ENCODE results near the gene TCOF1. TPM values are rescaled to one million over a fixed set of nuclear protein-coding genes. Genes with fewer than 3 reads are reported as not detected.

The TCOF1 gene
- total and polyA plus RNA-seq, 8 donors = 21.8 to 42.6 (median 31.1) TPM

DNA sequence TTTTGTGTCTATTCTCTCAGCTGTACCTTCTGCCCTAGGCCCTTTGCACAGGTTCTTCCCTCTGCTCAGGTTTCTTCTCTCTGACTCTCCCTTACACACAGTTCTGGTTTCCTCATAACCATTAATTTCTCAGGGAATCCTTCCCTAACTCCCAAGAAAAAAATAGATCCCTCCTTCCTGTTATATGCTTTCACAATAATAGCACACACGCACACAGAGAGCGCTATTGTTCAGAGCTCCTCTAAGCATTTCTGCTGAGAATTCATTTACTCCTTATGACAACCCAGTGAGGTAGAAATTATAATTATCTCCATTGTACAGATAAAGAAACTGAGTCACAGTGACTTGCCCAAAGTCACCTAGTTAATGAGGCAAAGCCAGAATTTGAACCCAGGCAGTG, 1.7 kb upstream of the TCOF1 start:
- TF ChIP-seq, protein P1, sequence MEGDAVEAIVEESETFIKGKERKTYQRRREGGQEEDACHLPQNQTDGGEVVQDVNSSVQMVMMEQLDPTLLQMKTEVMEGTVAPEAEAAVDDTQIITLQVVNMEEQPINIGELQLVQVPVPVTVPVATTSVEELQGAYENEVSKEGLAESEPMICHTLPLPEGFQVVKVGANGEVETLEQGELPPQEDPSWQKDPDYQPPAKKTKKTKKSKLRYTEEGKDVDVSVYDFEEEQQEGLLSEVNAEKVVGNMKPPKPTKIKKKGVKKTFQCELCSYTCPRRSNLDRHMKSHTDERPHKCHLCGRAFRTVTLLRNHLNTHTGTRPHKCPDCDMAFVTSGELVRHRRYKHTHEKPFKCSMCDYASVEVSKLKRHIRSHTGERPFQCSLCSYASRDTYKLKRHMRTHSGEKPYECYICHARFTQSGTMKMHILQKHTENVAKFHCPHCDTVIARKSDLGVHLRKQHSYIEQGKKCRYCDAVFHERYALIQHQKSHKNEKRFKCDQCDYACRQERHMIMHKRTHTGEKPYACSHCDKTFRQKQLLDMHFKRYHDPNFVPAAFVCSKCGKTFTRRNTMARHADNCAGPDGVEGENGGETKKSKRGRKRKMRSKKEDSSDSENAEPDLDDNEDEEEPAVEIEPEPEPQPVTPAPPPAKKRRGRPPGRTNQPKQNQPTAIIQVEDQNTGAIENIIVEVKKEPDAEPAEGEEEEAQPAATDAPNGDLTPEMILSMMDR (IDR thresholded peaks at IDR 0.05) = no peak

DNA sequence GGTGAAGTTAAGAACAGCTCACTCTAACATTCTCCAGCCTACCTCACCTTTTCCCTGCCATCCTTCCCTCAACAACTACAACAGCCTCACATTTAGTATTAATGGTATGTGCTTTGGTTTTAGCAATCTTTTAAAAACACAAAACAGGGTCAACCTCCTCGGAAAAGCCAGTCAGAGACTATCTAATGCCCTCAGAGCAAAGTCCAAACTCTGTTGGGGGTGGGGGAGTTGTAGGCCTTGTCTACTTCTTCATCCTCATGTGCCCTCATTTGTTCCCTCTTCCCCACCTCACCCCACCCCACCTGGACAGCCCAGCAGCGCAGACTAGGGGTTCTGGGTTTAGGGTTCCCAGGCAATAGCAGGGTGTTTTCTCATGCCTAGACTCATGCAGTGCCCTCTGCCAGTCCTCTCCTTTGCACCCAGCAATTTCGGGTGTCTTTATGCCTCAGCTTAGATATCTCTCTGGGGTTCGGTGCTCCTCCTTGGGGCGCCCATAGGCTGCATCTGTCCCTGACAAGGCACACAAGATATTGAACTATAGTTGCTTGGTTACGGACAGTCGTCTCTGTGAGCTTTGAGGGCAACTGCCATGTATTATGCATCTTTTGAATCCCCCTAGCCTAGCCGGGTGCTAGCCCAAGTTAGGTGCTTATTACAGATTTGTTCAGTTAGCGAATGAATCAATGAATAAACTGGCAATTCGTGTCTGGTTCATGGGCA, 762 bp upstream of the TCOF1 start:
- no peak for ATAC-seq
- intact Hi-C loops (cut with DNase I) = no loop called here

More for the DNA sequence above, 1.7 kb upstream of the TCOF1 start:
- intact Hi-C loops (cut with DNase I) = no loop called here
- Histone ChIP-seq H3K4me1 (peaks cover 0 to 38% of the 10 kb centered on the region in 2 donors), H3K27ac (no peak overlapping the region), H3K36me3 (peaks cover 0 to under 1% of the 10 kb centered on the region in 2 donors), H3K9me3 (no peaks in the 10 kb centered on the region), H3K27me3 (no peaks in the 10 kb centered on the region), H3K4me3 (no peak overlapping the region)
- DNase-seq (no peak), ATAC-seq (no peak)

DNA sequence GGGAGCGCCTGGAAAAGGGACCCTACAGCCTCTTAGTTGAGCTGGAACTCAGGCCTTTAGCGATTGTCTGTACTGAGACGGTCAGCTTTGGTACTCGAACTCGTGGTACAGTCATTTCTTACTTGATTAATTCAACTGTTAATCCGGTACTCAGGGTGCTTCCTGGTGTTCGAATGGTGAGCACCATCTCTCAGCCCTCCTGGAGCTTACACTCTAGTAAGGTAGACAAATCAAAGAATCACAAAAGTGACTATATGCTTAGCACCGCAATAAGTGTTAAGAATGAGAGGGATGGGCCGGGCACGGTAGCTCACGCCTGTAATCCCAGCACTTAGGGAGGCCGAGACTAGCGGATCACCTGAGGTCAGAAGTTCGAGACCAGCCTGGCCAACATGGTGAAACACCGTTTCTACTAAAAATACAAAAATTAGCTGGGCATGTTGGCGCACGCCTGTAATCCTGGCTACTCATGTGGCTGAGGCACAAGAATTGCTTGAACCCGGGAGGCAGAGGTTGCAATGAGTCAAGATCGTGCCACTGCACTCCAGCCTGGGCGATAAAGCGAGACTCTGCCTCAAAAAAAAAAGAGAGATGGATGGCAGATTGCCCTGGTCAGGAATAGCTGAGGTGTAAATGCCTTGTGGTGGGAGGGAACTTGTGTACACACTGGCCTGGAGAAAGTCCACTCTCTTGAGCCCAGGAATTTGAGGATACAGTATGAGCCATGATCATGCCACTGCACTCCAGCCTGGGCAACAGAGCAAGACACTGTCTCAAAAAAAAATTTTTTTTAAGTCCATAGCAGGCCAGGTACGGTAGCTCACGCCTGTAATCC, 981 bp downstream of the TCOF1 start:
- intact Hi-C loops (cut with DNase I) = no loop called here
- DNase-seq (no peak), ATAC-seq (no peak)
- Histone ChIP-seq H3K27me3 (no peaks in the 10 kb centered on the region), H3K9me3 (no peaks in the 10 kb centered on the region), H3K36me3 (peaks cover 0 to 28% of the 10 kb centered on the region in 2 donors), H3K4me1 (peaks cover 0 to 24% of the 10 kb centered on the region in 2 donors), H3K4me3 (peak overlapping the region; percentile 96 to 98), H3K27ac (peak overlapping the region in 1 of 2 donors; percentile 74)
- TF ChIP-seq, protein P1 (IDR thresholded peaks at IDR 0.05) = no peak

More for the DNA sequence above, 762 bp upstream of the TCOF1 start:
- Histone ChIP-seq H3K27ac (peak overlapping the region in 1 of 2 donors; percentile 74), H3K4me1 (peaks cover 0 to 34% of the 10 kb centered on the region in 2 donors), H3K9me3 (no peaks in the 10 kb centered on the region), H3K27me3 (no peaks in the 10 kb centered on the region), H3K4me3 (peak overlapping the region; percentile 96 to 98), H3K36me3 (peaks cover 0 to 10% of the 10 kb centered on the region in 2 donors)
- TF ChIP-seq, protein P1 (IDR thresholded peaks at IDR 0.05) = no peak
- DNase-seq = no peak

DNA sequence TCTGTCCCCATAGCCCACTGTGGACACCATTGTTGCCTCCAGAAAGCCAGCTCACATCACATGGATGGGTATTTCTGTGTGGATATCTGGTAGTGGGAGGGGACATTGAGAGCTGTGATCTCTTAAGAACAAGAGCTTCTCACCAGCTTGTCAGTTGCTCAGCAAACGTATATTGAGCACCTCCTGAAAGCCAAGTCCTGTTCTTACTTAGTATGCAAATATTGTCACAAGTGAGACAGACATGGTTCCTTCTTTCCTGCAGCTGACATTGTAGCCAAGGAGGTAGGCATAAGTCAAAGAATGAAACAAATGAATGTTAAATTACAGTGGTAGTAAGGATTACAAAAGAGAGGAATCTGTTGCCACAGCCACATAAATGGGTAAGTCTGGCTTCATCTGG, 3.8 kb downstream of the TCOF1 start:
- TF ChIP-seq, protein P1 (IDR thresholded peaks at IDR 0.05) = no peak
- DNase-seq = no peak
- H3K36me3 ChIP-seq = peaks cover 0 to 56% of the 10 kb centered on the region in 2 donors
- H3K27me3 ChIP-seq = no peaks in the 10 kb centered on the region
- ATAC-seq = no peak
- peaks cover 0 to 24% of the 10 kb centered on the region in 2 donors for H3K4me1 ChIP-seq
- H3K9me3 ChIP-seq = no peaks in the 10 kb centered on the region
- no peak overlapping the region for H3K4me3 ChIP-seq
- intact Hi-C loops (cut with DNase I) = no loop called here
- no peak overlapping the region for H3K27ac ChIP-seq

DNA sequence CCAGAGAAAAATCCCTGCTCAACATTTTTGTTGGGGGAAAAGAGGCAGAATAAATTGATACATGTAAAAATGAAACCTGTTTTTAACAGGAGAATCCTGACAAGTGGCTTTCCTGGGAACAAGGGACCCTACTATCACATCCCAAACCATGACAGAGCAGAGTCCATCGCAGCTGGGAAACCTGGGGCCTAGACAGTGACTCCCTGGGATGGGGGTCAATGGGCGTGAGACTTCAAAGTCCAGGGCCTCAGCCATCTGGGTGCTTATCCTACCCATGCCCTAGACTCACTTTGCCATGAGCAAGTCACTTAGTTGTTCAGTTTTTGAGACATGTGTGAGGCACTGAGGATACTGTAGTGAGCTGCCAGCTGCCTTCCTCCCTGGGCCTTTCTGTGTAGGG, 5.7 kb downstream of the TCOF1 start:
- intact Hi-C loops (cut with DNase I) = no loop called here
- Histone ChIP-seq H3K27me3 (no peaks in the 10 kb centered on the region), H3K36me3 (peaks cover 0 to 71% of the 10 kb centered on the region in 2 donors), H3K4me3 (no peak overlapping the region), H3K9me3 (no peaks in the 10 kb centered on the region), H3K4me1 (peaks cover 0 to 17% of the 10 kb centered on the region in 2 donors), H3K27ac (no peak overlapping the region)
- TF ChIP-seq, protein P1 (IDR thresholded peaks at IDR 0.05) = no peak
- ATAC-seq (no peak), DNase-seq (no peak)
